Testis (tissue), 3 donors: ENCODE measurements around the gene GABRB2. TPM values are rescaled to one million over a fixed set of nuclear protein-coding genes. Genes with fewer than 3 reads are reported as not detected.

Source experiments
- DNase-seq: peaks from one replicate; pipeline ENCODE4 v3.0.0-alpha.2; 2019
- H3K27ac ChIP-seq, 2 donors: fragments of 200-600 bp; sonication (generic); one replicate each; pipeline ENCODE4 v1.5.1; 2019
- H3K27me3 ChIP-seq: fragments of 200-600 bp; sonication (generic); one replicate; pipeline ENCODE4 v1.5.1; 2019
- H3K36me3 ChIP-seq: fragments of 200-600 bp; sonication (generic); one replicate; pipeline ENCODE4 v1.5.1; 2017; ENCODE audit warnings: low read depth; ENCODE audit errors: missing control alignments
- H3K4me1 ChIP-seq: fragments of 200-600 bp; sonication (generic); one replicate; pipeline ENCODE4 v1.5.1; 2019
- H3K4me3 ChIP-seq, 2 donors: fragments of 200-600 bp; sonication (generic); one replicate each; pipeline ENCODE4 v1.5.1; 2017 to 2019
- H3K9me3 ChIP-seq: fragments of 200-600 bp; sonication (generic); one replicate; pipeline ENCODE4 v1.5.1; 2017
- POLR2A ChIP-seq: fragments of 450-650 bp; IDR thresholded peaks from one replicate; pipeline ENCODE4 v1.6.1; 2017; ENCODE audit warnings: antibody characterized with exemption, mild to moderate bottlenecking, moderate library complexity
- WGBS, 2 donors: methylation state at CpG; one replicate each; pipeline ENCODE4 v1.1.5; 2018; 5-methylcytosine and 5-hydroxymethylcytosine counted together
- intact Hi-C: fragments of 100-400 bp; cut with DNase I; formaldehyde crosslinking; loops from one replicate; pipeline ENCODE4 v1.15.1; 2023; ENCODE audit warnings: low total_unique reads
- polyA plus RNA-seq: library from polyadenylated mRNA; stranded (reverse); fragments of 350-450 nt; fragmentation: Illumina TruSeq; extraction: RNeasy Lipid Tissue Mini Kit (QIAGEN cat#74804); gene quantifications from one replicate; pipeline ENCODE4 v1.2.3, GENCODE V29; 2014; ENCODE audit warnings: low read depth, low replicate concordance; ENCODE audit not compliant: insufficient read depth
- total RNA-seq, 2 donors: library from RNA; depleted of rRNA; stranded (reverse); fragments of >200 nt; gene quantifications; one replicate each; pipeline ENCODE4 v1.2.3, GENCODE V29; 2016
- TF ChIP-seq, protein P1 (sequence below), 3 experiments: fragments of 450-650 bp in 2 of 3; fragments of 200-600 bp in 1 of 3; sonication (generic) in 1 of 3; IDR thresholded peaks; one replicate each; pipeline ENCODE4 v1.5.1; 2016 to 2019; ENCODE audit warnings: antibody characterized with exemption in 3 of 3, mild to moderate bottlenecking in 2 of 3, moderate library complexity in 1 of 3

GABRB2 gene
- total and polyA plus RNA-seq, 3 donors from 2014 or later, result 1.3 to 4.7 (median 4.0) TPM

DNA sequence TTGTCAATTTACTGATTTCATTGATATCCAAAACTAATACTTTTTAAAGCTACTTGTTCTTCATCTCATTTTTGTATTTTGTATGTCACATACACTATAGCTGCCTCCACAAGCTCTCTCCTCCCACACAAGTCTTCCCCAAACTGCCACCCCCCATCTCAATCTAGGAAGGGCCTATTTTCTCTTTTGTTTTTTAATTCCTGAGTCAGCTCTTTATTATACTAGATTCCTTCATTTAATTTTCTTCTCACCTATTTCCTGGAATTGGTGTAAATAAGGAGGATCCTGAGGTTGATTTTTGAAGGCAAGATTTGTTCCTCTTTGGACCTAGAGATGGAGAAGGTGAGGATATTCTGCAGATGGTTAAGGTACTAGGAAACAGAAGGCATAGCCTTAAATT lies 277.4 kb downstream of the GABRB2 start:
- no peak overlapping the region for H3K4me3 ChIP-seq
- TF ChIP-seq POLR2A, result no peak
- TF ChIP-seq, protein P1, sequence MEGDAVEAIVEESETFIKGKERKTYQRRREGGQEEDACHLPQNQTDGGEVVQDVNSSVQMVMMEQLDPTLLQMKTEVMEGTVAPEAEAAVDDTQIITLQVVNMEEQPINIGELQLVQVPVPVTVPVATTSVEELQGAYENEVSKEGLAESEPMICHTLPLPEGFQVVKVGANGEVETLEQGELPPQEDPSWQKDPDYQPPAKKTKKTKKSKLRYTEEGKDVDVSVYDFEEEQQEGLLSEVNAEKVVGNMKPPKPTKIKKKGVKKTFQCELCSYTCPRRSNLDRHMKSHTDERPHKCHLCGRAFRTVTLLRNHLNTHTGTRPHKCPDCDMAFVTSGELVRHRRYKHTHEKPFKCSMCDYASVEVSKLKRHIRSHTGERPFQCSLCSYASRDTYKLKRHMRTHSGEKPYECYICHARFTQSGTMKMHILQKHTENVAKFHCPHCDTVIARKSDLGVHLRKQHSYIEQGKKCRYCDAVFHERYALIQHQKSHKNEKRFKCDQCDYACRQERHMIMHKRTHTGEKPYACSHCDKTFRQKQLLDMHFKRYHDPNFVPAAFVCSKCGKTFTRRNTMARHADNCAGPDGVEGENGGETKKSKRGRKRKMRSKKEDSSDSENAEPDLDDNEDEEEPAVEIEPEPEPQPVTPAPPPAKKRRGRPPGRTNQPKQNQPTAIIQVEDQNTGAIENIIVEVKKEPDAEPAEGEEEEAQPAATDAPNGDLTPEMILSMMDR (IDR thresholded peaks at IDR 0.05), result no peak
- no peaks in the 10 kb centered on the region for H3K4me1 ChIP-seq
- no peak for DNase-seq
- no peaks in the 10 kb centered on the region for H3K36me3 ChIP-seq
- intact Hi-C loops, result no loop called here
- no peak overlapping the region for H3K27ac ChIP-seq
- no peaks in the 10 kb centered on the region for H3K9me3 ChIP-seq
- no peaks in the 10 kb centered on the region for H3K27me3 ChIP-seq

DNA sequence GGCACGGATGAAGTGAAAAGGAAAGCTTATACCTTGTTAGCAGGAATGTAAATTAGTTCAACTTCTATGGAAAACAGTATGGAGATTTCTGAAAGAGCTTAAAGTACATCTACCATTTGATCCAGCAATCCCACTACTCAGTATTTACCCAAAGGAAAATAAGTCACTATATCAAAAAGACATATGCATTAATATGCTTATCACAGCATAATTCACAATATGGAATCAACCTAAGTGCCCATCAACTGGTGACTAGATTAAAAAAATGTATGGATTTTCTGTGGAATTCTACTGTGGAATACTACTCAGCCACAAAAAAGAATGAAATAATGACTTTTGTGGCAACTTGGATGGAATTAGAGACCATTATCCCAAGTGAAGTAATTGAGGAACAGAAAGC lies 279.6 kb downstream of the GABRB2 start:
- no peaks in the 10 kb centered on the region for H3K9me3 ChIP-seq
- TF ChIP-seq, protein P1 (IDR thresholded peaks at IDR 0.05), result no peak
- no peak for TF ChIP-seq POLR2A
- intact Hi-C loops, result no loop called here
- no peak overlapping the region for H3K27ac ChIP-seq
- DNase-seq, result no peak
- no peak overlapping the region for H3K4me3 ChIP-seq
- no peaks in the 10 kb centered on the region for H3K27me3 ChIP-seq
- no peaks in the 10 kb centered on the region for H3K36me3 ChIP-seq
- WGBS, 2 donors, result 88% methylated on average over 1 of the region's 1 CpG
- H3K4me1 ChIP-seq, result no peaks in the 10 kb centered on the region

DNA sequence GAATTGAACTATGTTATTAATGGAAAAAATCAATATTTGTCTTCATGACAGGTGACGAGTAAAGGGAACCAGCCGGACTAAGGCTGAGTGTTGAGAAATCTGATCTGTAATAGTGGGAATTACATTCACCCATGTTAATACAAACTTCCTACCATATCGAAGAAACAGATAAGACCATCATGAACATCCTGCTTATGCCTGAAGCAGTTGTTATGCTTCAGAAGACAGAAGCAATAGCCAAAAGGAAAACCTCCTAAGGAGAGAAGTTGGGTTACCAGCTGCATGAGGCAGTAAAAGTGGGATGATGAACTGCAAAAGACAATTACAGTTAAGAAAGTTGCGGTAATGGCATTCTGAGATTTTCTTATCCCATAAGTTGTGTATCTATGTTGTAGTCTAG lies 281.5 kb downstream of the GABRB2 start:
- Histone ChIP-seq H3K9me3 (no peaks in the 10 kb centered on the region), H3K4me3 (no peak overlapping the region), H3K27ac (no peak overlapping the region), H3K27me3 (no peaks in the 10 kb centered on the region), H3K36me3 (no peaks in the 10 kb centered on the region), H3K4me1 (no peaks in the 10 kb centered on the region)
- WGBS, 2 donors, result 90% methylated on average over 4 of the region's 4 CpGs
- TF ChIP-seq, protein P1 (IDR thresholded peaks at IDR 0.05), result no peak
- TF ChIP-seq POLR2A, result no peak
- no peak for DNase-seq
- intact Hi-C loops, result no loop called here

DNA sequence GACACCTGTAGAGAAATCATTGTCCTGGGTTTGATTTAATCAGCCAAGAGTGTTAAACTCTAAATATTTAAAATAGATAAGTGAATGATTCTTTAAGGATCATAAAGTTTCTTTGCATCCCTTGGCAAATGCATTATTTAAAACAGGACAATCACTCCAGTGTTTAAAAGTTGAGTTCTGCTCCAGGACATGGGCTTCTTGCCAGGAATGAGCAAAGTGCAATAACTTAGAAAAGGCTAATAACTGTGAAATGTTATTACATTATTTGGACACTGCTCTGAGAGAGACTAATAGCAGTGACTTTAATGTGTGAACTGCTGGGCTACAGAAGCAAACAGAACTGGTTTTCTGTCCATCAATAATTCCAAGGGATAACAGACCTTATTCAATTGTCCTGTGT lies 283.3 kb downstream of the GABRB2 start:
- TF ChIP-seq, protein P1 (IDR thresholded peaks at IDR 0.05), result no peak
- Histone ChIP-seq H3K4me3 (no peak overlapping the region), H3K9me3 (no peaks in the 10 kb centered on the region), H3K36me3 (no peaks in the 10 kb centered on the region), H3K27ac (no peak overlapping the region), H3K27me3 (no peaks in the 10 kb centered on the region), H3K4me1 (no peaks in the 10 kb centered on the region)
- intact Hi-C loops, result no loop called here
- no peak for DNase-seq

DNA sequence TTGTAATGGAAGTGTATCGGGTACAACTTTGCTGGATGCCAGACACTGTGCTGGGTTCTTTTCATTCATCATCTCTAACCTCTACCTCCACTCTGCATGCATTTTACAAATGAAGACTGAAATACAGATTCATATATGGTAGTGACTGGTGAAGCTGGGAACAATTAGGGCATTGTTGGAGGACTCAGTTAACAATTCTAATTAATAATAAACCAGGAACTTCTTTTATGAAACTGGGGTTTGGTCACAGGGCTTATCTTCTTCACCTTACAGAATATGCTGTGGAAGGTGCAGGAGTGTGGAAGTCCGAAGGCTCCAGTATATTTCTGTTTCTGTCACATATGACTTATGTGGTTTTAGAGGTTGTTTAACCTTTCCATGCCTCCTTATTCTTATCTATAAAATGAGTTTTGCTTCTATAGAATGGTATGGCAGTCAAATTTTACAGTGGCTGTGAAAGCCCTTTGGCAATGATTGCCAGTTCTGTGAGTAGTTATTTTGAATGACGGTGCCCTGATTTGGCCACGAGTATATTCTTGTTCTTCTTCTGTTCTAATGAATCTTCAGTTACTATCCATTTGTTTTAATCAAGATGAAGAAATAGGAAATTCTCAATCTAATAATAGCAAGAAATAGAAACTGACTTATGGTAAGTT lies 284.7 kb downstream of the GABRB2 start:
- no peaks in the 10 kb centered on the region for H3K36me3 ChIP-seq
- WGBS, 2 donors, result 93% methylated on average over 4 of the region's 4 CpGs
- no peak for DNase-seq
- no peak overlapping the region for H3K4me3 ChIP-seq
- no peak overlapping the region for H3K27ac ChIP-seq
- no peaks in the 10 kb centered on the region for H3K4me1 ChIP-seq
- intact Hi-C loops, result no loop called here
- H3K9me3 ChIP-seq, result no peaks in the 10 kb centered on the region
- no peak for TF ChIP-seq POLR2A
- TF ChIP-seq, protein P1 (IDR thresholded peaks at IDR 0.05), result no peak
- no peaks in the 10 kb centered on the region for H3K27me3 ChIP-seq
